ENCODE measurements around the gene ADISSP. TPM values are rescaled to one million over a fixed set of nuclear protein-coding genes. Genes with fewer than 3 reads are reported as not detected.

ADISSP gene
- total and polyA plus RNA-seq, 2 of the 13 experiments (the other 11 are each of a cell fraction or from before 2014, with no cell fraction given) = 38.3 to 90.6 TPM

DNA sequence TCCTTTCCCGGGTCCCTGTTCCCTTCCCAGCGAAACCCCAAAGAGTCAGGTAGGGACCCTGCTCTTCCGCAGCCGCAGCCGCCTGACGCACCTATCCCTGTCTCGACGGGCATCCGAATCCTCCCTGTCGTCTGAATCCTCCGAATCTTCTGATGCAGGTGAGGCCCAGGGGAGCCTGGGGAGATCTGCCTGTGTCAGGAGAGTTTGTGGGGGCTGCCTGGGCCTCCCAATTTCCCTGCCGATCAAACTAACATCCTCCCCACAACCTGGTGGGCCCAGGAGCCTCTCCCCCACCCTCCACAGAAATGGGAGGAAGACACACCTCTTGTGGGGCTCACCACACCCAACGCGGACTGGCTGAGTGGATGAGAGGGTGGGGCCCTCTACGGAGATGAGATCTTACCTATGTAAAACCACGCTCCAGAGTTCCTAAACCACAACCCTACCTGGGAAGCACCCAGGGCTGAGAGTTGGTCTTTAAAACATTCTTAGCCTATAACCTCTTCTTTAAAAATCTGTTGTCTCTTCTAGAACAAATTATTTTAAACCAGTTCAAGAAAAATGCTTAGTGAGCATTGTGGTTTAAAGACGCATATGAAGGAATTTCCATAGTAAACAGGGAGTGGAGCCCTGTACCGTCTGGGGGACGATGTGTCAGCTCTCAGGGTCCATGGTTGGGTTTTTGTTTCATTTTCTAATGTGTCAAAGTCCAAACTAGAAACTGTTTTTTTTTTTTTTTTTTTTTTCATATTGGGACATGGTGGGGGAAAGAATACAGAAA is 30.2 kb upstream of the ADISSP start (continued):
- no peak for TF ChIP-seq PBX3 (CRISPR knock-in tag; IDR thresholded peaks at IDR 0.05; ENCODE audit: borderline replicate concordance)
- no peak for TF ChIP-seq ZMAT3 (CRISPR knock-in tag; conservative IDR thresholded peaks at IDR 0.05)
- no peak for TF ChIP-seq MED1 (CRISPR knock-in tag; IDR thresholded peaks at IDR 0.05)
- TF ChIP-seq AFF4 (CRISPR knock-in tag; IDR thresholded peaks at IDR 0.05) = no peak
- TF ChIP-seq GMEB1 (CRISPR knock-in tag; IDR thresholded peaks at IDR 0.05; ENCODE audit: borderline replicate concordance) = no peak
- no peak for TF ChIP-seq HCFC1 (IDR thresholded peaks at IDR 0.05; ENCODE audit: low read depth, low read length)
- TF ChIP-seq, protein P1, sequence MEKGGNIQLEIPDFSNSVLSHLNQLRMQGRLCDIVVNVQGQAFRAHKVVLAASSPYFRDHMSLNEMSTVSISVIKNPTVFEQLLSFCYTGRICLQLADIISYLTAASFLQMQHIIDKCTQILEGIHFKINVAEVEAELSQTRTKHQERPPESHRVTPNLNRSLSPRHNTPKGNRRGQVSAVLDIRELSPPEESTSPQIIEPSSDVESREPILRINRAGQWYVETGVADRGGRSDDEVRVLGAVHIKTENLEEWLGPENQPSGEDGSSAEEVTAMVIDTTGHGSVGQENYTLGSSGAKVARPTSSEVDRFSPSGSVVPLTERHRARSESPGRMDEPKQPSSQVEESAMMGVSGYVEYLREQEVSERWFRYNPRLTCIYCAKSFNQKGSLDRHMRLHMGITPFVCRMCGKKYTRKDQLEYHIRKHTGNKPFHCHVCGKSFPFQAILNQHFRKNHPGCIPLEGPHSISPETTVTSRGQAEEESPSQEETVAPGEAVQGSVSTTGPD (CRISPR knock-in tag; IDR thresholded peaks at IDR 0.05) = no peak
- peak; percentile 18 for TF ChIP-seq XRCC5 (optimal IDR thresholded peaks at IDR 0.05; ENCODE audit: low read length)
- TF ChIP-seq ZNF362 (CRISPR knock-in tag; IDR thresholded peaks at IDR 0.05; ENCODE audit: borderline replicate concordance) = peak; percentile 96
- no peak for TF ChIP-seq SNAPC4 (CRISPR knock-in tag; IDR thresholded peaks at IDR 0.05)

Measured in HepG2 (cell line).